ENCODE measurements around the gene AHSP.
"Not testable (repeated sequence)": the region's sequence is repeated elsewhere in the genome, so short reads cannot be mapped to it uniquely, and the experiment has no call there.

The AHSP gene

GRCh38 chr16:31532120-31532519 is 4.4 kb downstream of the AHSP start:
- DNase-seq = no peak

GRCh38 chr16:31532896-31533295 is 5.2 kb downstream of the AHSP start:
- DNase-seq = no peak

- no peak for DNase-seq
These were observed 8.0 kb downstream of the AHSP start for GRCh38 chr16:31535737-31536136.

GRCh38 chr16:31536804-31537361 is 9.2 kb downstream of the AHSP start:
- DNase-seq = no peak

- no peak for DNase-seq
These were observed 9.9 kb downstream of the AHSP start for GRCh38 chr16:31537362-31538242.

- DNase-seq = not testable (repeated sequence)
These were observed 10.5 kb downstream of the AHSP start for GRCh38 chr16:31538243-31538598.

GRCh38 chr16:31539762-31540161 is 12.1 kb downstream of the AHSP start:
- not testable (repeated sequence) for DNase-seq

- DNase-seq = no peak
These were observed 15.1 kb downstream of the AHSP start for GRCh38 chr16:31542763-31543162.

- no peak for DNase-seq
These were observed 33.9 kb downstream of the AHSP start for GRCh38 chr16:31561426-31562233.

- no peak for DNase-seq
These were observed 41.1 kb downstream of the AHSP start for GRCh38 chr16:31568577-31569359.

GRCh38 chr16:31569360-31569717 is 41.6 kb downstream of the AHSP start:
- DNase-seq = no peak

- no peak for DNase-seq
These were observed 45.1 kb downstream of the AHSP start for GRCh38 chr16:31572821-31573220.

- DNase-seq = not testable (repeated sequence)
These were observed 46.5 kb downstream of the AHSP start for GRCh38 chr16:31574159-31574558.

GRCh38 chr16:31577411-31577810 is 49.7 kb downstream of the AHSP start:
- DNase-seq = no peak

Data from CD4-positive, alpha-beta T cell treated with Interleukin-17A for 1 hour (primary cell).